Endothelial cell of umbilical vein (primary cell): ENCODE measurements around the gene ADGRG1. TPM values are rescaled to one million over a fixed set of nuclear protein-coding genes. Genes with fewer than 3 reads are reported as not detected.

ENCODE experiments used
- BruUV-seq: library from RNA; stranded (reverse); fragments of 400-500 nt; replicated peaks from 2 replicates; lab custom pipeline; 2021; lab: Mats Ljungman, UMichigan
- CTCF ChIA-PET: fragments of 300-600, 350-600 bp; sonication (Branson Sonifier 250); formaldehyde crosslinking; loops from one replicate; lab custom pipeline; 2021; ENCODE audit warnings: antibody characterized with exemption, inconsistent platforms; lab: Charles Lee
- POLR2A ChIA-PET: fragments of 300-600, 350-600 bp; sonication (Branson Sonifier 250); formaldehyde crosslinking; loops from one replicate; lab custom pipeline; 2021; ENCODE audit warnings: antibody characterized with exemption, inconsistent platforms; lab: Charles Lee
- DNase-seq: peaks from one replicate; pipeline ENCODE4 v3.0.0-alpha.2; 2011; ENCODE audit warnings: low read depth, low spot score
- FAIRE-seq: peaks from 2 replicates; lab custom pipeline; 2011; peaks lifted over from hg19 to GRCh38; lab: Jason Lieb, UNC
- H2AFZ ChIP-seq: 2 replicates; pipeline ENCODE4 v1.6.0; 2012; ENCODE audit warnings: low read depth, low read length, control low read depth, inconsistent platforms
- H3K27ac ChIP-seq: 2 replicates; pipeline ENCODE4 v1.5.1; 2011; ENCODE audit warnings: low read depth, mild to moderate bottlenecking, control low read depth, low read length, moderate library complexity; ENCODE audit not compliant: insufficient read depth
- H3K27me3 ChIP-seq, 2 experiments: 2 replicates each; pipeline versions ENCODE4 v1.6.0 to v1.6.1; 2011; ENCODE audit warnings: low read length in 2 of 2, mixed read lengths in 1 of 2; ENCODE audit not compliant: control insufficient read depth in 2 of 2, insufficient read depth in 2 of 2
- H3K36me3 ChIP-seq, 2 experiments: 2 replicates in 1 of 2; 3 replicates in 1 of 2; pipeline ENCODE4 v1.5.1; 2011; ENCODE audit warnings: low read length in 2 of 2, mild to moderate bottlenecking in 1 of 2, moderate library complexity in 1 of 2; ENCODE audit not compliant: control insufficient read depth in 2 of 2, insufficient read depth in 2 of 2; ENCODE audit errors: extremely low read depth in 1 of 2
- H3K4me1 ChIP-seq: 3 replicates; pipeline ENCODE4 v1.5.1; 2011; ENCODE audit warnings: mild to moderate bottlenecking, low read length; ENCODE audit not compliant: control insufficient read depth, insufficient read depth; ENCODE audit errors: extremely low read depth
- H3K4me2 ChIP-seq: 2 replicates; pipeline ENCODE4 v1.6.1; 2011; ENCODE audit warnings: low read length, control low read depth, mixed read lengths; ENCODE audit not compliant: insufficient read depth
- H3K4me3 ChIP-seq, 3 experiments: fragments of 200-600 bp in 1 of 3; sonication (generic), shearing (Covaris generic) in 1 of 3; replicated peaks in 1 of 3; 2 replicates each; pipeline ENCODE4 v1.5.1; 2011 to 2016; ENCODE audit warnings: control low read depth in 3 of 3, low read length in 3 of 3, mild to moderate bottlenecking in 2 of 3, inconsistent platforms in 1 of 3, low read depth in 1 of 3, moderate library complexity in 1 of 3; ENCODE audit not compliant: insufficient read depth in 1 of 3
- H3K79me2 ChIP-seq: 2 replicates; pipeline ENCODE4 v1.6.0; 2012; ENCODE audit warnings: low read length, inconsistent platforms; ENCODE audit not compliant: control insufficient read depth, insufficient read depth
- H3K9ac ChIP-seq: replicated peaks from 2 replicates; pipeline ENCODE3; 2011; ENCODE audit warnings: low read length, control low read depth; ENCODE audit not compliant: insufficient read depth; ENCODE audit errors: extremely low read depth
- H3K9me1 ChIP-seq: replicated peaks from 3 replicates; pipeline ENCODE4 v1.6.0; 2011; ENCODE audit warnings: mild to moderate bottlenecking, low read length; ENCODE audit not compliant: control insufficient read depth, insufficient read depth; ENCODE audit errors: extremely low read depth
- H3K9me3 ChIP-seq: replicated peaks from 2 replicates; pipeline ENCODE4 v1.5.1; 2012; ENCODE audit warnings: low read length, inconsistent platforms; ENCODE audit not compliant: control insufficient read depth, insufficient read depth
- H4K20me1 ChIP-seq: replicated peaks from 2 replicates; pipeline ENCODE3; 2011; ENCODE audit warnings: mild to moderate bottlenecking, low read length; ENCODE audit not compliant: control insufficient read depth, insufficient read depth; ENCODE audit errors: extremely low read depth
- CTCF ChIP-seq, 2 donors: IDR thresholded peaks; 1 replicate in 1 of 2; 2 replicates in 1 of 2; pipeline ENCODE4 v1.5.1; 2011; ENCODE audit warnings: low read length in 2 of 2, mild to moderate bottlenecking in 2 of 2, moderate library complexity in 2 of 2, control low read depth in 1 of 2, inconsistent platforms in 1 of 2, low read depth in 1 of 2; ENCODE audit not compliant: insufficient read depth in 1 of 2; ENCODE audit errors: extremely low read depth in 1 of 2
- EZH2 ChIP-seq: IDR thresholded peaks from 2 replicates; pipeline ENCODE4 v1.6.1; 2012; ENCODE audit warnings: borderline replicate concordance, low read depth, mild to moderate bottlenecking, moderate library complexity, low read length, inconsistent platforms; ENCODE audit not compliant: severe bottlenecking
- FOS ChIP-seq: IDR thresholded peaks from 2 replicates; pipeline ENCODE4 v1.6.1; 2011; ENCODE audit warnings: mild to moderate bottlenecking, low read length, moderate library complexity, borderline replicate concordance; ENCODE audit not compliant: insufficient read depth
- GATA2 ChIP-seq: IDR thresholded peaks from 2 replicates; pipeline ENCODE4 v1.7.0; 2011; ENCODE audit warnings: low read depth, mild to moderate bottlenecking, moderate library complexity, mixed read lengths, low read length; ENCODE audit not compliant: insufficient read length, insufficient read depth
- JUN ChIP-seq: IDR thresholded peaks from 2 replicates; pipeline ENCODE4 v1.6.1; 2011; ENCODE audit warnings: borderline replicate concordance, low read depth; ENCODE audit not compliant: insufficient read length, insufficient read depth
- MAX ChIP-seq: IDR thresholded peaks from 2 replicates; pipeline ENCODE4 v1.6.1; 2011; ENCODE audit not compliant: insufficient read depth, insufficient read length
- MYC ChIP-seq: IDR thresholded peaks from one replicate; pipeline ENCODE4 v1.6.1; 2011; ENCODE audit warnings: mild to moderate bottlenecking, low read depth, low read length
- POLR2A ChIP-seq: IDR thresholded peaks from 2 replicates; pipeline ENCODE4 v1.6.1; 2012; ENCODE audit warnings: low read depth, mild to moderate bottlenecking, control low read depth, low read length
- POLR2AphosphoS5 ChIP-seq: IDR thresholded peaks from 2 replicates; pipeline ENCODE4 v1.6.1; 2012; ENCODE audit warnings: low read depth, mild to moderate bottlenecking, control low read depth, low read length, moderate library complexity; ENCODE audit not compliant: insufficient read depth
- dilution Hi-C: fragments of 300-500 bp; cut with MboI; formaldehyde crosslinking; loops from one replicate; pipeline ENCODE4 v1.15.0; 2019; ENCODE audit warnings: low sequenced_read_pairs; ENCODE audit not compliant: extremely low pct_ligation_motif_present
- intact Hi-C: fragments of 100-400 bp; cut with micrococcal nuclease; formaldehyde crosslinking; loops from one replicate; pipeline ENCODE4 v1.10.0; 2022
- polyA plus RNA-seq, 4 experiments: library from polyadenylated mRNA; depleted of rRNA in 3 of 4; stranded (reverse) in 3 of 4; unstranded in 1 of 4; fragments of >200 nt; gene quantifications; 2 replicates each; pipeline versions ENCODE4 v1.2.1 to v1.2.3, GENCODE V29; 2011 to 2012; ENCODE audit warnings: missing spikeins in 1 of 4
- total RNA-seq: library from RNA; stranded (reverse); gene quantifications from 2 replicates; pipeline ENCODE4 v1.2.3, GENCODE V29; 2021

Gene ADGRG1
- total and polyA plus RNA-seq, 2 donors (not counting 3 experiments of a cell fraction or from before 2014, with no cell fraction given) = 45.6 to 92.5 TPM

GRCh38 chr16:57652695-57653471, 24.5 kb downstream of the ADGRG1 start:
- Histone ChIP-seq H3K36me3 (peaks cover 3 to 9% of the 10 kb centered on the region in 2 experiments), H3K4me3 (no peak overlapping the region), H3K9me3 (no peaks in the 10 kb centered on the region), H3K9ac (no peak overlapping the region), H2AFZ (no peak overlapping the region), H3K79me2 (peaks cover 6% of the 10 kb centered on the region), H3K27me3 (no peaks in the 10 kb centered on the region), H3K27ac (no peak overlapping the region), H4K20me1 (no peaks in the 10 kb centered on the region), H3K4me1 (peaks cover 30% of the 10 kb centered on the region), H3K9me1 (no peaks in the 10 kb centered on the region), H3K4me2 (no peak overlapping the region)
- intact Hi-C loops (no loop called here), dilution Hi-C loops (no loop called here)
- DNase-seq (no peak), FAIRE-seq (no peak)
- CTCF ChIA-PET = interaction anchor here (1.1 to 3.9 kb wide), 7 partner anchors 9 to 77 kb away, joined by 3 to 36 read pairs (median 5); no protein-coding TSS in a partner anchor
- TF ChIP-seq EZH2 (no peak), FOS (no peak), CTCF (IDR thresholded peaks at IDR 0.05; ENCODE audit: extremely low read depth in 1 of 2, insufficient read depth in 1 of 2, low read depth in 1 of 2, low read length in 2 of 2) (no peak), MAX (no peak), POLR2A (no peak), GATA2 (no peak), MYC (no peak), JUN (no peak), POLR2AphosphoS5 (no peak)
- POLR2A ChIA-PET = no interaction called here
- BruUV-seq = no TSS peak
